GM10266 (cell line): ENCODE data around the gene PGAM5.

Experiments used
- DNase-seq: peaks from one replicate; pipeline ENCODE4 v3.0.0; 2012; ENCODE audit errors: extremely low spot score
- CTCF ChIP-seq: IDR thresholded peaks from 2 replicates; pipeline ENCODE4 v1.5.1; 2012; ENCODE audit warnings: mild to moderate bottlenecking, low read depth; ENCODE audit not compliant: control insufficient read depth, insufficient read depth; ENCODE audit errors: missing control alignments

The PGAM5 gene

GRCh38 chr12:132716356-132716755 is 5.7 kb downstream of the PGAM5 start:
- no peak for TF ChIP-seq CTCF
- DNase-seq = no peak

- TF ChIP-seq CTCF = no peak
Measured at GRCh38 chr12:132717011-132717410, 6.4 kb downstream of the PGAM5 start.

GRCh38 chr12:132717531-132718387 is 7.1 kb downstream of the PGAM5 start:
- TF ChIP-seq CTCF = no peak
- DNase-seq = no peak

More at GRCh38 chr12:132717011-132717410, 6.4 kb downstream of the PGAM5 start:
- DNase-seq = no peak

- TF ChIP-seq CTCF = no peak
- no peak for DNase-seq
Measured at GRCh38 chr12:132718644-132719043, 8.0 kb downstream of the PGAM5 start.

- DNase-seq = no peak
- no peak for TF ChIP-seq CTCF
Measured at GRCh38 chr12:132719141-132719953, 8.7 kb downstream of the PGAM5 start.

GRCh38 chr12:132719954-132720324 is 9.3 kb downstream of the PGAM5 start:
- no peak for DNase-seq
- no peak for TF ChIP-seq CTCF

- no peak for DNase-seq
- no peak for TF ChIP-seq CTCF
Measured at GRCh38 chr12:132720606-132721345, 10.1 kb downstream of the PGAM5 start.
